NCI-H187 (cell line): ENCODE measurements around the gene WIPF2.
"Not testable (repeated sequence)": the region's sequence is repeated elsewhere in the genome, so short reads cannot be mapped to it uniquely, and the experiment has no call there.

ENCODE experiments used
- DNase-seq, 2 experiments: peaks; one replicate each; lab custom pipeline; 2025; lab: John Stamatoyannopoulos, UW

Gene WIPF2

GRCh38 chr17:40191237-40192208 lies 27.6 kb upstream of the WIPF2 start:
- DNase-seq, result peak in 1 of 2 experiments; percentile 26

GRCh38 chr17:40192961-40193360 lies 26.1 kb upstream of the WIPF2 start:
- no peak for DNase-seq

- DNase-seq, result no peak
Measured at GRCh38 chr17:40194821-40195220, 24.3 kb upstream of the WIPF2 start.

DNA sequence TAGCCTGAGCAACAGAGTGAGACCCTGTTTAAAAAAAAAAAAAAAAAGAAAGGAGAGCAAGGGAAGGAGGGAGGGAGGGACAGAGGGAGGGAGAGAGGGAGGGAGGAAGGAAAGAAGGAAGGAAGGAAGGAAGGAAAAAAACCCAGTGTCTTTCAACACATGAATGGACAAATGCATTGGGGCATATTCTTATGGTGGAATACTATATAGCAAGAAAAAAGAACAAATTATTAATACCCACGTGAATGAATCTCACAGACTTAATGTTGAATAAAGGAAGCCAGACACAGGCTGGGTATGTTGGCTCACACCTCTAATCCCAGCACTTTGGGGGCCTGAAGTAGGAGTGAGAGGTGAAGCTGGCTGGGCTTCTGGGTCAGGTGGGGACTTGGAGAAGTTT lies 21.6 kb upstream of the WIPF2 start:
- DNase-seq, result no peak

DNA sequence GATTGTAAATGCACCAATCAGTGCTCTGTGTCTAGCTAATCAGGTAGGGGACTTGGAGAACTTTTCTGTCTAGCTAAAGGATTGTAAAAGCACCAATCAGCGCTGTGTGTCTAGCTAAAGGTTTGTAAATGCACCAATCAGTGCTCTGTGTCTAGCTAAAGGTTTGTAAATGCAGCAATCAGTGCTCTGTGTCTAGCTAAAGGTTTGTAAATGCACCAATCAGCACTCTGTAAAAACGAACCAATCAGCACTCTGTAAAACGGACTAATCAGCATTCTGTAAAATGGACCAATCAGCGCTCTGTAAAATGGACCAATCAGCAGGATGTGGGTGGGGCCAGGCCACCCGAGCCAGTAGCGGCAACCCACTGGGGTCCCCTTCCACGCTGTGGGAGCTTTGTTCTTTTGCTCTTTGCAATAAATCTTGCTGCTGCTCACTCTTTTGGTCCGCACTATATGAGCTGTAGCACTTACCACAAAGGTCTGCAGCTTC lies 21.1 kb upstream of the WIPF2 start:
- not testable (repeated sequence) for DNase-seq

DNA sequence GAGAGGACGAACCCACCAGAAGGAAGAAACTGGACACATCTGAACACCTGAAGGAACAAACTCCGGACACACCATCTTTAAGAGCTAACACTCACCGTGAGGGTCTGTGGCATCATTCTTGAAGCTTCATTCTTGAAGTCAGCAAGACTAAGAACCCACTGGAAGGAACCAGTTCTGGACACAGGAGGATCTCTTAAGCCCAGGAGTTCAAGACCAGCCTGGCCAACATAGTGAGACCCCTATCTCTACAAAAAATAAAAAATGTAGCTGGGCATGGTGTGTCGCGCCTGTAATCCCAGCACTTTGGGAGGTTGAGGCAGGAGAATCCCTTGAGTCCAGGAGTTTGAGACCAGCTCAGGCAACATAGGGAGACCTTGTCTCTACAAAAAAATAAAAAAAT lies 20.5 kb upstream of the WIPF2 start:
- DNase-seq, result no peak

DNA sequence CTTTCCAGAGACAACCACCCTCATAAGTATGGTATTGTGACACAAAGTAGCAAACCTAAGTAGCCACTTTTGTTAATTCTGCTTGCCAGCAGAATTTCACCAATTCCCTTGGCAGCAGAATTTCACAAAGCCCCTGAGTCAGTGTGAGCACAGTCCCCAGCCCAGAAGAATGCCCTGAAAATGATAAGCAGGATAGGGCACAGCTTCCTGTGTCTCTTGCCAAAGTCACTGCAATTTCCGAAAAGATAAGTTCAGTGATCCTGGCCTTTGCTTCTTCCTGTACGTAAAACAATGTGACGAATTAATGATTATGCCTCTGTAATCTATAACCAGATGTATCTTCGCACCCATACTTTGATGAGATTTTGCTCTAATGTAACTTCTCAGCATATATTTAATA lies 16.0 kb upstream of the WIPF2 start:
- DNase-seq, result no peak

DNA sequence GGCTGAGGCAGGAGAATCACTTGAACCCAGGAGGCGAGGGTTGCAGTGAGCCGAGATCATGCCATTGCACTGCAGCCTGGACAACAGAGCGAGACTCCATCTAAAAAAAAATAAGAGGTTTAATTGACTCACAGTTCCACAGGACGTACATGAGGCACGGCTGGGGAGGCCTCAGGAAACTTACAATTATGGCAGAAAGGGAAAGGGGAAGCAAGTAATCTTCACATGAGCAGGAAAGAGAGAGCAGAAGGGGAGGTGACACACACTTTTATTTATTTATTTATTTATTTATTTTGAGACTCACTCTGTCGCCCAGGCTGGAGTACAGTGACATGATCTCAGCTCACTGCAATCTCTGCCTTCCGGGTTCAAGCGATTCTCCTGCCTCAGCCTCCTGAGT lies 12.9 kb upstream of the WIPF2 start:
- DNase-seq, result not testable (repeated sequence)

GRCh38 chr17:40209404-40210093 lies 9.6 kb upstream of the WIPF2 start:
- no peak for DNase-seq

GRCh38 chr17:40213914-40214313 lies 5.2 kb upstream of the WIPF2 start:
- not testable (repeated sequence) for DNase-seq

GRCh38 chr17:40218006-40218739 lies 931 bp upstream of the WIPF2 start:
- DNase-seq, result no peak

GRCh38 chr17:40219594-40220338 lies 662 bp downstream of the WIPF2 start:
- peak in 1 of 2 experiments; percentile 49 for DNase-seq

DNA sequence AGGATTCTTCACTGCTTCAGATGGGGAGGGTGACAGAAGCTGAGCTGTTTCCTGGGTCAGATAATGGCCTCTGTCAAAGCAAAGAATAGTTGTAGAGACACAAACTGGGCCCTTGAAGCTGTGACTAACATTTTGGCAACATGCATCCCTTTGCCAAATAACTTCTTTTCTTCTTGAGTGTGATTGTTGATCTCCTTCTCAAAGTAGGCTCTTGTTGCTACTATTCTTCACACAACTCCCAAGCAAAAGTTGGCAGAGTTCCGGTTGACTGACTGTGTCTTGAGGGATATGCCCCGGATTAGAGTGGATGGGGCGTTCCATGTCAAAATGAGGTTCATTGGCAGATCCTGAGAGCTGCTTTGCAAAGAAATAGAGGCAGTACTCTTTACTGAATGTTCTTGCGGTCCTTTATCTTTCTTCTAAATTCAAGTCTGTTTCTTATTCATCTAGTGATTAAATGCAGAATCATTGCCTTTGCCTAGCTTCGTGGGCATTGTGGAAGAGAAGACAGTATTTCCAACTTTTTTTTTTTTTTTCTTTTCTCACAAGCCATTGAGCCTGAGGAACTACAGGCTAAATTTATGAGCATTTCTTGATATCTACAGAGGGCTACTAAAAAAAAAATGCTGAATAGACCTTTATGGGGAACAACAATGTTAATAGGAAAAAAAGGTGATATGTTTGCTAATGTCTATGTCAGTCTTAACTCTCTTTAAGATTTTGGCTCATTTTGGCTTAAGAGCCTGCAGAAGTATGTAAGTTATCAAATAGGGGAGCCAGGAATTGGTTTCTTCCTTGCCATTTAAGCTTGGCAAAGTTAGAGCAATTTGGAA lies 5.8 kb downstream of the WIPF2 start:
- no peak for DNase-seq

DNA sequence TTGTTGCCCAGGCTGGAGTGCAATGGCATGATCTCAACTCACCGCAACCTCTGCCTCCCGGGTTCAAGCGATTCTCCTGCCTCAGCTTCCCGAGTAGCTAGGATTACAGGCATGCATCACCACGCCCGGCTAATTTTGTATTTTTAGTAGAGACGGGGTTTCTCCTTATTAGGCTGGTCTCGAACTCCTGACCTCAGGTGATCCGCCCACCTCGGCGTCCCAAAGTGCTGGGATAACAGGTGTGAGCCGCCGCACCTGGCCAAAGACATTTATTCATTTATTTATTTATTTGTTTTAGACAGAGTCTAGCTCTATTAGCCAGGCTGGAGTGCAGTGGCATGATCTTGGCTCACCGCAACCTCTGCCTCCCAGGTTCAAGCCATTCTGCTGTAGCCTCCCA lies 10.0 kb downstream of the WIPF2 start:
- not testable (repeated sequence) for DNase-seq

- DNase-seq, result no peak
Measured at GRCh38 chr17:40230670-40231069, 11.6 kb downstream of the WIPF2 start.

DNA sequence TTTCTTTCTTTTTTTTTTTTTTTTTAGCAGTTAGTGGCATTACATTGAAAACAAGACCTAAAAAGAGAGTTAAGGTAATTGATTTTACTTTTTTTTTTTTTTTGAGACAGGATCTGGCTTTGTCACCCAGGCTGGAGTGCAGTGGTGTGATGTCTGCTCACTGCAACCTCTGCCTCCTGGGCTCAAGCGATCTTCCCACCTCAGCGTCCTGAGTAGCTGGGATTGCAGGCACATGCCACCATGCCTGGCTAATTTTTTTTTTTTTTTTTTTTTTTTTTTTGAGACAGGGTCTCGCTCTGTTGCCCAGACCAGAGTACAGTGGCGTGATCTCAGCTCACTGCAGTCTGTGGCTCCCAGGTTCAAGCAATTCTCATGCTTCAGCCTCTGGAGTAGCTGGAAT lies 12.8 kb downstream of the WIPF2 start:
- not testable (repeated sequence) for DNase-seq

DNA sequence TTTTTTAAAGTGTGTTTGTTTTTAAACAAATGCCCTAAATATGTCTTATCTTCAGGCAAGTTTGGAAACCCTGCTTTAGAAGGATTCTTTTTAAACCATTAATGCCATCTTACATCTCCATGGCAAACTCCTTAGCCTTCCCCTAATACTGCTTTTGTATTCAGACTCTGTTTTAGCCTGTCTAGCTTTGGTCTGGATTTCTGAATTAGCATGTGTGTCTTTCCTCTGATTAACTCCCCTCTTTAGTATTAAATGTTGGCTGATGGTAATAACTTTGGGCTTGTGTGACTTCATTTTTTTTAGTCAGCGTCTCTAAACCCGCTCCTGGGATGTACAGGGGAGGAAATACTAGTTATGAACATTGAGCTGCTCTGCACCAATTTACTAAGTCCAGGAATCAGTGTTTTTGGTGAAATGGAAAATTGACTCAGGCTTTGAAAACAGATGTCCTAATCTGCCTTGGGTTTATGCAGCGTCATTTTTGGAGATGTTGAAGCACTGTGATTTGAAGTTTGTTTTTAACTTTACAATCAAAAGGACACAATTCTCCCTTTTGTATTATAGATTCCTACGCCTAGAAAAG lies 22.2 kb downstream of the WIPF2 start:
- DNase-seq, result no peak

DNA sequence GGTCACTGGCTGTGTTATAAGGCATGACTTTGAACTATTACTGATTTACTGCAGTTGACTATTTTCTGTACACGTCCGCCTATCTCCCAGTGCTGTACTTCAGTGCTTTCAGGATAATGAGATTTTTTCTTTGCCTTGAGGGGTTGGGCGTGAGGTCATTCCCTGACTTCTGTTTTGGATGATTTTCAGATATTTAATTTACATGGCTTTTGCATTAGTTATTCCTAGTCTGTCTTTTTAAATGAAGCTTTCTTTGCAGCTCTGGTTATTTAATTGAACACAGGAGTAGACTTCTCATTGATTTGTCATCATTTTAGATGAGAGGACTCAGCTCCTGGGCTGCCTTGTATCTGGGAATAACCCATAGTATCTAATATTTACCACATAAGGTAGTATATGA lies 23.7 kb downstream of the WIPF2 start:
- no peak for DNase-seq

DNA sequence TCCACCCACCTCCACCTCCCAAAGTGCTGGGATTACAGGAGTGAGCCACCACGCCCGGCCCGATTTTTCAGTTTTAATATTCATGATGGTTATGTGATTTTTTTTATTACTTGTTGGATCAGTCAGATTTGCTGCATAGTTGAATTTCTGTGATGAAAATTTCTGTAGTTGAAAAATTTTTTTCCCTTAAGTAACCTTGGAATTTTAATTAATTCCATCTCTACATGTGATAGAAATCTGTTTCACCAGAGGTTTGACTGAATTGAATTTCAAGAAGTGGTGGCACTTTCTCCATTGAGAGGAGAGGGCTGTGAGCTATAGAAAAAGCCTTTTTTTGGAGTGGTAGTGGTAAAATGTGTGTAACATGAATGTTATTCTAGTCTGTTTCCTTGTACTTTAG lies 24.7 kb downstream of the WIPF2 start:
- DNase-seq, result no peak

DNA sequence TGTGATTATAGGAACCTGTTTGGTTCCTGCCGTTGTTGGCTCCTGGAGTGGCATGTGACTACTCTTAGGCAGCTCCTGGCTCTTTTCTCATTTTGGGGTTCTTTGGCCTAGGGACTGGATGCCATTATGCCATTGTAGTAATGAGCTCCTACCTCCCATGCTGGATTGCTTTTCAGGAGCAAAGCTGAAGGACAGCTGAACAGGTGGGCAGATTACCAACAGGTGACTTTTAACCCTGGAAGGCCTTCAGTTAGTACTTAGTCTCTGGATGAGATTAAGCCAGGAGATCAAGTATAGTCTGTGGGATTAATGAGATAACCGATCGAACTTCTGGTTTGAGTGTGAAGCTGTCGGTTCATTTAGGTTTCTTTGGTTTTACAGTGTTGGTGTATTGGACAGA lies 25.2 kb downstream of the WIPF2 start:
- no peak for DNase-seq
